Thoracic aorta (tissue), 2 donors: Measurements from ENCODE around the gene TRAK1. TPM values are rescaled to one million over a fixed set of nuclear protein-coding genes. Genes with fewer than 3 reads are reported as not detected.

Experiments used
- ATAC-seq: fragments of 150-250 bp; one replicate; pipeline ENCODE4 v1.8.0; 2017; ENCODE audit warnings: low read depth; ENCODE audit not compliant: insufficient number of reproducible peaks, low FRiP score
- DNase-seq: peaks from one replicate; pipeline ENCODE4 v3.0.0-alpha.2; 2020; ENCODE audit warnings: low spot score
- H3K27ac ChIP-seq, 2 donors: fragments of 200-600 bp; sonication (generic); 1 replicate in 1 of 2; 2 replicates in 1 of 2; pipeline ENCODE4 v1.5.1; 2016; ENCODE audit warnings: mild to moderate bottlenecking in 2 of 2, moderate library complexity in 2 of 2
- H3K27me3 ChIP-seq: fragments of 200-600 bp; sonication (generic); replicated peaks from 2 replicates; pipeline ENCODE4 v1.6.0; 2016; ENCODE audit warnings: mild to moderate bottlenecking; ENCODE audit not compliant: insufficient read depth
- H3K36me3 ChIP-seq: fragments of 200-600 bp; sonication (generic); one replicate; pipeline ENCODE4 v1.5.1; 2016
- H3K4me1 ChIP-seq, 2 donors: fragments of 200-600 bp; sonication (generic); 1 replicate in 1 of 2; 2 replicates in 1 of 2; pipeline versions ENCODE4 v1.5.1 to v1.6.0; 2016; ENCODE audit warnings: low read depth in 2 of 2, mild to moderate bottlenecking in 1 of 2; ENCODE audit not compliant: control insufficient read depth in 1 of 2
- H3K4me3 ChIP-seq: fragments of 200-600 bp; sonication (generic); 2 replicates; pipeline ENCODE4 v1.5.1; 2016; ENCODE audit warnings: mild to moderate bottlenecking
- H3K9me3 ChIP-seq: fragments of 200-600 bp; sonication (generic); 2 replicates; pipeline ENCODE4 v1.5.1; 2016
- CTCF ChIP-seq: fragments of 200-600 bp; sonication (generic); IDR thresholded peaks from one replicate; pipeline ENCODE4 v1.5.1; 2019; ENCODE audit warnings: antibody characterized with exemption
- total RNA-seq, 2 donors: library from RNA; depleted of rRNA; stranded (reverse); fragments of >200 nt; gene quantifications; one replicate each; pipeline versions ENCODE4 v1.1.0 to v1.2.3, GENCODE V29; 2016

Gene TRAK1
- total RNA-seq, 2 donors from 2014 or later = 35.1 to 36.0 TPM

DNA sequence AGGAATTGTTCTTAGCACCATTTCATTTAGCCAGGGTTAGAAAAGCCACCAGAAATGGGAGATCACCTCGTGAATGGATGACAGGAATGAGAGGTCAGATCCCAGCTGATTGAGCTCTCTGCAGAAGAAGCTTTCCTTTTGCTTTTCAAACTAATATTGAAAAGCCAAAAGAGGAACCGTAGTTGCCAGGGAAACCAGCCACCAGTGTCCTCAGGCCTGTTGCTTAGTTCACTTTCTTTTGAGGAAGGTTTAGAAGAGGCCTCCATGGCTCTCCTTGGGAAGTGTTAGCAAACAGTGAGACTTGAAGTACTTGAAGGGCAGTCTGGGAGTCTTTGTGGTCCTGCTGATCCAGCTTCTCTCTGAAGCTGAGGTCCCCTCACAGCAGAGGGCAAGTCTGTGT, 182.2 kb downstream of the TRAK1 start:
- Histone ChIP-seq H3K27ac (no peak overlapping the region), H3K4me3 (no peak overlapping the region), H3K9me3 (no peaks in the 10 kb centered on the region), H3K4me1 (no peaks in the 10 kb centered on the region), H3K36me3 (no peaks in the 10 kb centered on the region), H3K27me3 (no peaks in the 10 kb centered on the region)
- no peak for ATAC-seq
- TF ChIP-seq CTCF = no peak
- DNase-seq = no peak

DNA sequence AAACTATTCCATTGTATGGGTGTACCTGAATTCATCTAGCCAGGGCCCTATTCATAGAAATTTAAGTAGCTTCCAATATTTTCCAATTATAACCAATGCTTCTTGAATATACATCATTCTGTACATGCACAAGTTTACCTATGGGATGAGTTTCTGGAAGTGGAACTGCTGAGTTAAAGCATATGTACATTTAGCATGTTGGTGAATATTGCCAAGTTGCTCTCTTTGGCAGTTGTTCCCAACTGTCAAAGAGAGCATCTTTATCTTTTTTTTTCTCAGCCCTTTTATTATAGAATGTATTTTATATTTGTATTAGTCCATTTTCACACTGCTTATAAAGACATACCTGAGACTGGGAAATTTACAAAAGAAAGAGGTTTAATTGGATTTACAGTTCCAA, 183.1 kb downstream of the TRAK1 start:
- Histone ChIP-seq H3K27ac (no peak overlapping the region), H3K4me1 (no peaks in the 10 kb centered on the region), H3K4me3 (no peak overlapping the region), H3K9me3 (no peaks in the 10 kb centered on the region), H3K27me3 (no peaks in the 10 kb centered on the region), H3K36me3 (no peaks in the 10 kb centered on the region)
- TF ChIP-seq CTCF = no peak
- ATAC-seq (no peak), DNase-seq (no peak)

DNA sequence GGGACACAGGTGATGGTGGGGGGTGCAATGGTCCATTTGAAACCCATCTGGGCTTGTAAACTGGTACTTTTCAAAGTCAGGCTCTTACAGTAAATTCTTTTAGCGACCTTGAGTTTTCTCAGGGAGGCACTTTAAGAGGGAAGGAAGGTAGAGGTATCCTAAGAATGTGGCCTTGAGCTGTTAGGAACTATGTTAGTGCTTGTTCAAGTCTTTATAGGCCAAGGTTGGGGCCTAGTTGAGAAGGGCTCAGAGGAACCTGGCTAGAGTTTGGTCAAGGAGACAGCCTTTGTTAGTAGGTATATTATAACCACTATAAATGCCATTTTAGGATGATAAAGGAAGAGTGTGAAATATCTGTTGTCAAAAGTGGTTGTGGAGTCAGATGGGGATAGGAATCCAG, 184.1 kb downstream of the TRAK1 start:
- no peaks in the 10 kb centered on the region for H3K9me3 ChIP-seq
- no peak for DNase-seq
- no peaks in the 10 kb centered on the region for H3K36me3 ChIP-seq
- no peaks in the 10 kb centered on the region for H3K4me1 ChIP-seq
- ATAC-seq = no peak
- H3K27me3 ChIP-seq = no peaks in the 10 kb centered on the region
- no peak for TF ChIP-seq CTCF
- no peak overlapping the region for H3K4me3 ChIP-seq
- H3K27ac ChIP-seq = no peak overlapping the region

Other genes starting within 250 kb of the TRAK1 start
- 10 to 100 TPM; 28.7 to 38.4 TPM for gene ULK4, start 129.3 kb upstream of the TRAK1 start, total RNA-seq
- gene CCK, start 174.8 kb downstream of the TRAK1 start, total RNA-seq = not detected